Mucosa of stomach (tissue), 1 donor: ENCODE measurements around the gene TNKS2.
"Not testable (repeated sequence)": the region's sequence is repeated elsewhere in the genome, so short reads cannot be mapped to it uniquely, and the experiment has no call there.

Experiments used
- H3K27me3 ChIP-seq: one replicate; pipeline ENCODE4 v1.7.0; 2013; ENCODE audit warnings: mild to moderate bottlenecking, low read length; ENCODE audit not compliant: control insufficient read depth, insufficient read depth
- H3K36me3 ChIP-seq: one replicate; pipeline ENCODE4 v1.7.0; 2013; ENCODE audit warnings: low read length; ENCODE audit not compliant: control insufficient read depth, insufficient read depth
- H3K4me1 ChIP-seq: one replicate; pipeline ENCODE4 v1.7.0; 2013; ENCODE audit warnings: mild to moderate bottlenecking, low read length; ENCODE audit not compliant: control insufficient read depth, insufficient read depth
- H3K4me3 ChIP-seq: one replicate; pipeline ENCODE4 v1.7.0; 2013; ENCODE audit warnings: low read length
- H3K9ac ChIP-seq: one replicate; pipeline ENCODE4 v1.7.0; 2013; ENCODE audit warnings: mild to moderate bottlenecking, low read length, moderate library complexity
- H3K9me3 ChIP-seq: one replicate; pipeline ENCODE4 v1.7.0; 2013; ENCODE audit warnings: mild to moderate bottlenecking, low read length, moderate library complexity; ENCODE audit not compliant: control insufficient read depth
- donor health status: Pancreatic carcinoma.

The TNKS2 gene

GRCh38 chr10:91797874-91798648, at the start of gene TNKS2:
TSS of gene TNKS2 (plus strand) at chr10:91798426. CDS start at chr10:91798691, 265 bp downstream.
- no peaks in the 10 kb centered on the region for H3K9me3 ChIP-seq

GRCh38 chr10:91749592-91749991, 48.6 kb upstream of the TNKS2 start:
- H3K9me3 ChIP-seq, H3K4me1 ChIP-seq, H3K27me3 ChIP-seq, H3K4me3 ChIP-seq, H3K9ac ChIP-seq, H3K36me3 ChIP-seq: not testable (repeated sequence)

More at GRCh38 chr10:91797874-91798648, at the start of gene TNKS2:
- Histone ChIP-seq H3K4me1 (peaks cover 19% of the 10 kb centered on the region), H3K27me3 (no peaks in the 10 kb centered on the region), H3K9ac (peak within 1 kb of the TSS; percentile 96), H3K4me3 (peak within 1 kb of the TSS; percentile 88), H3K36me3 (no peaks in the 10 kb centered on the region)

GRCh38 chr10:91756286-91756685, 41.9 kb upstream of the TNKS2 start:
- H3K4me1 ChIP-seq = no peaks in the 10 kb centered on the region
- H3K36me3 ChIP-seq = no peaks in the 10 kb centered on the region
- H3K27me3 ChIP-seq = no peaks in the 10 kb centered on the region
- no peak overlapping the region for H3K4me3 ChIP-seq
- H3K9ac ChIP-seq = no peak overlapping the region
- H3K9me3 ChIP-seq = no peaks in the 10 kb centered on the region

GRCh38 chr10:91758303-91759146, 39.7 kb upstream of the TNKS2 start:
- Histone ChIP-seq H3K4me1 (no peaks in the 10 kb centered on the region), H3K4me3 (no peak overlapping the region), H3K27me3 (no peaks in the 10 kb centered on the region), H3K9me3 (no peaks in the 10 kb centered on the region), H3K9ac (no peak overlapping the region), H3K36me3 (no peaks in the 10 kb centered on the region)

- H3K36me3 ChIP-seq = no peaks in the 10 kb centered on the region
- no peak overlapping the region for H3K4me3 ChIP-seq
- H3K4me1 ChIP-seq = no peaks in the 10 kb centered on the region
- no peak overlapping the region for H3K9ac ChIP-seq
- H3K27me3 ChIP-seq = no peaks in the 10 kb centered on the region
- no peaks in the 10 kb centered on the region for H3K9me3 ChIP-seq
Observed at GRCh38 chr10:91759581-91759986, 38.6 kb upstream of the TNKS2 start.

GRCh38 chr10:91761721-91762120, 36.5 kb upstream of the TNKS2 start:
- no peak overlapping the region for H3K9ac ChIP-seq
- no peaks in the 10 kb centered on the region for H3K9me3 ChIP-seq
- no peak overlapping the region for H3K4me3 ChIP-seq
- H3K4me1 ChIP-seq = no peaks in the 10 kb centered on the region
- H3K36me3 ChIP-seq = no peaks in the 10 kb centered on the region
- H3K27me3 ChIP-seq = no peaks in the 10 kb centered on the region

- H3K27me3 ChIP-seq = no peaks in the 10 kb centered on the region
- no peaks in the 10 kb centered on the region for H3K4me1 ChIP-seq
- no peak overlapping the region for H3K9ac ChIP-seq
- no peak overlapping the region for H3K4me3 ChIP-seq
- no peaks in the 10 kb centered on the region for H3K36me3 ChIP-seq
- no peaks in the 10 kb centered on the region for H3K9me3 ChIP-seq
Observed at GRCh38 chr10:91762878-91763277, 35.3 kb upstream of the TNKS2 start.

GRCh38 chr10:91766676-91767075, 31.6 kb upstream of the TNKS2 start:
- H3K9me3 ChIP-seq = no peaks in the 10 kb centered on the region
- H3K27me3 ChIP-seq = no peaks in the 10 kb centered on the region
- H3K4me3 ChIP-seq = no peak overlapping the region
- no peak overlapping the region for H3K9ac ChIP-seq
- H3K36me3 ChIP-seq = no peaks in the 10 kb centered on the region
- no peaks in the 10 kb centered on the region for H3K4me1 ChIP-seq

- H3K9ac ChIP-seq = no peak overlapping the region
- no peaks in the 10 kb centered on the region for H3K36me3 ChIP-seq
- no peak overlapping the region for H3K4me3 ChIP-seq
- no peaks in the 10 kb centered on the region for H3K27me3 ChIP-seq
- no peaks in the 10 kb centered on the region for H3K4me1 ChIP-seq
- H3K9me3 ChIP-seq = no peaks in the 10 kb centered on the region
Observed at GRCh38 chr10:91768123-91768522, 30.1 kb upstream of the TNKS2 start.

- no peaks in the 10 kb centered on the region for H3K9me3 ChIP-seq
- no peak overlapping the region for H3K9ac ChIP-seq
- peaks cover 7% of the 10 kb centered on the region for H3K27me3 ChIP-seq
- no peaks in the 10 kb centered on the region for H3K4me1 ChIP-seq
- H3K36me3 ChIP-seq = no peaks in the 10 kb centered on the region
- no peak overlapping the region for H3K4me3 ChIP-seq
Observed at GRCh38 chr10:91771907-91772306, 26.3 kb upstream of the TNKS2 start.

- Histone ChIP-seq H3K4me1 (no peaks in the 10 kb centered on the region), H3K4me3 (no peak overlapping the region), H3K9me3 (no peaks in the 10 kb centered on the region), H3K36me3 (no peaks in the 10 kb centered on the region), H3K27me3 (peaks cover 7% of the 10 kb centered on the region), H3K9ac (no peak overlapping the region)
Observed at GRCh38 chr10:91772461-91772860, 25.8 kb upstream of the TNKS2 start.

GRCh38 chr10:91772869-91773268, 25.4 kb upstream of the TNKS2 start:
- no peak overlapping the region for H3K9ac ChIP-seq
- no peaks in the 10 kb centered on the region for H3K4me1 ChIP-seq
- no peak overlapping the region for H3K4me3 ChIP-seq
- no peaks in the 10 kb centered on the region for H3K9me3 ChIP-seq
- no peaks in the 10 kb centered on the region for H3K36me3 ChIP-seq
- H3K27me3 ChIP-seq = peaks cover 7% of the 10 kb centered on the region
